Activated CD4-positive, alpha-beta T cell treated with anti-CD3 and anti-CD28 coated beads, Interleukin-2, amount 50 U/mL, for 1 hour (primary cell): ENCODE data around the gene RHBDD3.

Experiments used
- DNase-seq: peaks from one replicate; pipeline ENCODE4 v3.0.0-alpha.2; 2020

RHBDD3 gene

DNA sequence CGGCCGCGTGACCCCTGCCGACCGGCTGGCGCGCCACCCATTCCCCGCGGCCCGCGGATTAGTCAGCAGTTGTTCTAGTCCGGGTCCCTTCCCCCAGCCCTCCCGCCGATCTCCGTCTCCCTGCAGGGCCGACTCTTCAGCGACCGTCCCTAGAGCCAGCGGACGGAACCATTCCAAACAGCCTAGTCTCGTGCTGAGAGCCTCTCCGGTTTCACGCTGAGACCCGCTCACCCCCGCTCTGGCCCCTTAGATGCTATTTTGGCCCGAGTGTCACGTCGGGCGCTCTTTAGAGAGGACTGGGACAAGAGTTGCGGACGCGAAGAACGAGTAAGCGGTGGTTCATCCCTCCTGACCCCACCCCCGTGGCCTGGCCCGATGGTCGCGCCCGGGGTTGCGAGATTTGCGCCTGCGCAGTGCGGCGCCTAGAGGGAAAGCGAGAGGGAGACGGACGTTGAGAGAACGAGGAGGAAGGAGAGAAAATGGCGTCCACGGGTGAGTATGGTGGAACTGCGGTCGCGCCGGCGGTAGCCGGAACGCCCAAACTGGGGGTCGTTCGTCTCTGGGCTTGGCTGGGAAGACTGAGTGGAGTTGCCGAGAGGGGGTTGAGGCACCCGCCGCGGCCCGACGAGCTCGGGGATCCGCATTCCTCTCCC is at the start of gene RHBDD3, which contains the start of gene EWSR1:
RHBDD3 (minus strand) TSS at position 124 of the 653 bp plus-strand sequence. CDS start 2,355 bp downstream, outside the sequence.
EWSR1 (plus strand) TSS at position 411 of the 653 bp plus-strand sequence; CDS start at position 480, 69 bp downstream.
- peak; percentile 95 for DNase-seq

DNA sequence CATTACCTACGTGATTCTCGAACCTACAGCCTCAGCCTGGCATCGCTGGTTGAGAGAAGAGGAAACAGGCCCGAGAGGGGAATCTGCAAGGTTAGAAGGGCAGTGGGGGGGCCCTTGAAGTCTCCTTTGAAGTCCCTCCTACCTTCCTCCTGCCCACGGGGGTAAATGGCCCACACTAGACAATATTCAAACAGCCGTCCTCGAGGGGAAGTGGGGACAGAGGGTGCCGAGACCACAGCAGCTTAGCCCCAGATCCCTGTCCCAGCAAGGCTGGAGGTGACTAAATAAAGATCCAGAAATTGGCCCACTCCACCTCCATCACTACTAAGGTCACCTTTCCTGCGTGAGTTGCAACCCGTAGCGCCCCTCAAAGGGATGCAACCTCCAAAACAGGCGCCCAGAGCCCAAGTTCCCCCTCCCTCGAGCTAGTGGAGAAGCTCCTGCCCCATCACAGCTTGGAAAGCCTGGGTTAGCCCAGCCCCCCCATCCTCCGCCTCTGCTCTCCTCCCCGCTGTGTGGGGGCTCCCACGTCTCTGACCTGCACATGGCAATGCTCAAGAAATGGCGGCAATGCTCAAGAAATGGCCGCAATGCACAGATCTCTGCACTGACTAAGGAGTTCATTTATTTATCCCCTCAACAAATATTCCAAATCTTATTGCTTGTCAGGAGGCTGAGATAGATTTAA is 48.5 kb upstream of the RHBDD3 start:
- no peak for DNase-seq

DNA sequence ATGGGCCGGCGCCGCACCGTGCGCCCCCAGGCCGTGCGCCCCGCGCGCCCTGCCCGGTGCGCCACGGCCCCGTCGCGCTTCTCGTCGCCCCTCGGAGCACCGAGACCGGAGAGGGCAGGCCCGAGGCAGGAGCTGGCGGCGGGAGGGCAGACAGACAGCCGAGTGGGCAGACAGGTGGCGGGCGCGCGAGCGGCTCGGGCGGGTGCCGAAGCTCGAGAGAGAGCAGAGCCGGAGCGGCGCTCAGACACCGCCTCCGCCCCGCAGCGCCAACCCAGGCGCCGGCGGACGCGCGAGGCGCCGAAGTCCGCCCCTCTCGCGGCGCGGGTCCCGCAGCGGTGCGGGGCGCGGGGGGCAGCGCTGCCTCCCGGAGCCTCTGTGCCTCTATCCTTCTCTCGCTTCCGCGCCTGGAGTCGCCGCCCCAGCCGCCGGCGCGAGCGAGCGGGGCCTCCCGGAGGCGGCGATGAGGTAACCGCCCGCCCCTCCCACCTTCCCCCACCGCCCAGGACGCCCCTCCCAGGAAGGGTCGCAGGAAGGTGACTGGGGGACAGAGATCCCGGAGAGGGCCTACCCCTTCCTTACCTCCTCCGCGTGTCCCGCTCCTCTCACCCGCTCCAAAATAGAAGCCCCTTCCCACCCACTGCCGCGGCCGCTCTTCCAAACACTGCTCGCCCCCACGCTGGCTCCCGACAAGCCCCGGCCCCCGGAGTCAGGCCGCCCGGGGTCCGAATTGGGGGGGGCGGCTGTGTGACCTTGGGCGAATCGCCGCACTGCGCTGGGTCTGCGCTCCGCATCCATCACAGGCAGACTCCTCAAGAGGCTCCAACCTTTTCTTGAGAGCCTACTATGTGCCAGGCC is 47.7 kb upstream of the RHBDD3 start, which contains the start of gene RASL10A:
RASL10A (minus strand) TSS at position 412 of the 855 bp plus-strand sequence. CDS start 451 bp downstream, outside the sequence.
- DNase-seq = no peak

DNA sequence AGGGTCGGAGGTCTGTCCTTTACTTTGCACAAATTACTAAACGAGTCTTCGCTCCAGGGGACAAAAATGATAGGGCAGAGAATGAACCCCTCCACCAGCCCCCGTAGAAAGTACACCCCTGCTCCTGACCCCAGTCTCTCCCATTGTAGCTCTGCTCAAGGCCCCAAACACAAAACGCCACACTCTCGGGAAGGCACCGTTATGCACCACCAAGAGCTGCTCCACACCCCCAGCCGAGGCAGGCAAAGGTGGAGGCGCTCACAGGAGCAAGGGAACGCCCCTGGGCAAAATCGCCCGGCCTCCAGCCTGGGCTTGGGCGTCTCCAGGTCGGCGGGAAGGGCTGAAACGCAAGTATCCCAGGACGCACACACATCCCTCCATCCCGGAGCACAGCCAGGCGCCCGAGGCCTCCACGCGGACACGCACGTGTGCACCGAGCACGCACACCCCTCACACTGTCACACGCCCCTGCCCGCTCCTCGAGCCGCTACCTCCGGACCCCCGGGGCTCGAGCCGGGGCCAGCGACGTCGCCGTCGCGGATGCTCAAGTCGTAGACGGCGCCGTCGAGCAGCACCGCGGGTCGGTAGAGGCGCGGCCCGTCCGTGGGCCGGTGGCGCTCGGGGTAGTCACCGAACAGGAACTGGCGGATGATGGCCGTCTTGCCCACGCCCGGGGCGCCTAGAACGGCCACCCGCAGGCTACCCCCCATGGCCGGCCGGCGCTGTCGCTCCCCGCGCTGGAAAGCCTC is 46.9 kb upstream of the RHBDD3 start:
- no peak for DNase-seq

DNA sequence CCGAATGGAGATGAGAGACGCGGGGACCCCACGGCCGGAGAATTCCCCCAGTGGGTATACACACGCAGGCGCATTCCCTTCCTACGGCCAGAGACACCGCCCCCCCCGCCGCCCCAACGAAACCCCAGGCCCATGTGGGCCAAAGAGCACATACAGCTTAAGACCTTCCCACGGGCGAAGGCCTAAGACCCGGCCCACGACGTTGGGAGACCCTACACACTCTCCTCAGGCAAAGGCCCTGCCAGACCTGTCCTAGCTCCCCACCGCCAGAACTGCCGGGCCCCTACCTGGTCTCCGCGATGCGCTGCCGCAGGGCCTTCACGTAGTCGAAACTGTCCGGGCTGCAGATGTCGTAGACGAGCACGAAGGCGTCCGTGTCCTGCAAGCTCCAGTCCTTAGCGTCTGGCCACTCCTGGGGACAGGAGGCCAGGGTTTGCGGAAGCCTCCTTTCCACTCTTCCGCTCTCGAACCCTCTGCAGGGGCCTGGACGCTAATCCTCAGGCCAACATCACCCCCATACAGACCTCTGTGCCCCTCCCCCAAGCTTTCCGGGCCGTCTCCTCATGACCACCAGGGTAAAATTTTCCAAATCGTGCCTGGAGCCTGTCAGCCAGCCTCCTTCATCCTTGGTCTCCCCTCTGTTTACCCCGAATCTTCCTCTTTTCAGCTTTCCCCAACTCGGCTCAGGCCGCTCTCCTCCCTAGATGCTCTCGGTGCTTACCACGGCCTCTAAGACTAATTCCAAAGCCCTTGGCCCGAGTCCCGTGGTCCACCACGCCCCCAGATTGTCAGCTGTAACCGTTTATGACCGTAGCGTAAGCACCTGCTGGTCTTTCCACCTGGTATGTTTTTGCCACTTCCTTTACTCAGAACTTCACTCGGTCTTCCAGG is 46.0 kb upstream of the RHBDD3 start:
- no peak for DNase-seq

DNA sequence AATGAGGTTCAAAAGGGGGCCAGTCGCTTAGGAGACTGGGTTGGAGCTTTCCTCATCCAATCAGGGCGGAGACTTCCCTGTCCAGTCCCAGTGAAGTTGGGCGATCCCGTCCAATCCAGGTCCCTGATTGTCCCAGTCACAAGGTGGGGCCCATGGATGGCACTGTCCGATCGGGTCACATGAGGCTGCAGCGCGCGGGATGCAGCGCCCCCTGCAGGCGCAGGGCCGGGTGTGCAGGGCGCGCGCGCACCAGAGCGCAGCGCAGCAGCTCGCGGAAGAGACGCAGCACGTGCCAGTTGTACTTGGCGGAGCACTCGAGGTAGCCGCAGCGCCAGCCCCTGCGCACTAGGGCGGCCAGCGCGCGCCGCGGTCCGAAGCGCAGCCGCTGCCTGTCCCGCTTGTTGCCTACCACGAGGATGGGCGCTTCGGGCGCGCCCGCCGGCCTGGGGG is 45.4 kb upstream of the RHBDD3 start:
- no peak for DNase-seq

DNA sequence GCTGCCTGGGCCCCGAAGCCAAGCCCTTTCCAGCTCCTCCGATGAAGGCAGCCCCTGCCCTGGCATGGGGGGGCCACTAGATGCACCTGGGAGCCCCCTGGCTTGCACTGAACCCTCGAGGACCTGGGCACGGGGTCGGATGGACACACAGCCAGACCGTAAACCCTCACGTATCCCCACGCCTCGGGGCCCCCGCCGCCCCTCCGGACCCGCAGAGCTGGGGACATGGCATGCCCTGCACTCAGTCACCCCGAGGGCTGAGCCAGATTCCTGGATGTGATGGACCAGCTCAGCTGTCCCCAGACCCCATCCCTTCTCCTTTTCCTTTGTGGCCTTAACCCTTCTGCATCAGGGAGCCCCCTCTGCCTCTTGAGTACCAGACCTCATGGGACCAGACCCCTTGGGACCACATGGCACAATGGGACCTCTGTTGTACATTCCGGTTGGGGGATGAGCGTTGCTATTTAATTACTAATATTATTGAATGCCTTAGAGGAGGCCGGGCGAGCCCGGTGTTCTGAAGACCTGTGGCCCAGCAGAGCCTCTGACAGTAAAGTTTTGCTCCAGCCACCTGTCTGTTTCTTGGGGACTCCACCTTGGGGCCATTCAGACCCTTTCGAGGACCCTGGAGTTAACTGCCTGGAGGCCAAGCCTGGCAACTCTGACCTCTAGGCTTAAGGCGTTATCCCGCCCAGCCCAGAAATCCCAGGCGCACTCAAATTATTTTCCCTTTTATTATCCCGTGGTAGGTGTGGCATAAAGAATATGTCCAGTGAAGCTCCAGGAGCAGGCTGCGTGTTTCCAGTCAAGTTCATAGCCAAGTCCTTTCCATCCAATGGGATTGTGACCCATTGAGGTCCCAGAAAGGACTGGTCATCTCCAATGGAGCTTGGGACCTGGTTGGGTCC is 44.7 kb upstream of the RHBDD3 start:
- DNase-seq = no peak

DNA sequence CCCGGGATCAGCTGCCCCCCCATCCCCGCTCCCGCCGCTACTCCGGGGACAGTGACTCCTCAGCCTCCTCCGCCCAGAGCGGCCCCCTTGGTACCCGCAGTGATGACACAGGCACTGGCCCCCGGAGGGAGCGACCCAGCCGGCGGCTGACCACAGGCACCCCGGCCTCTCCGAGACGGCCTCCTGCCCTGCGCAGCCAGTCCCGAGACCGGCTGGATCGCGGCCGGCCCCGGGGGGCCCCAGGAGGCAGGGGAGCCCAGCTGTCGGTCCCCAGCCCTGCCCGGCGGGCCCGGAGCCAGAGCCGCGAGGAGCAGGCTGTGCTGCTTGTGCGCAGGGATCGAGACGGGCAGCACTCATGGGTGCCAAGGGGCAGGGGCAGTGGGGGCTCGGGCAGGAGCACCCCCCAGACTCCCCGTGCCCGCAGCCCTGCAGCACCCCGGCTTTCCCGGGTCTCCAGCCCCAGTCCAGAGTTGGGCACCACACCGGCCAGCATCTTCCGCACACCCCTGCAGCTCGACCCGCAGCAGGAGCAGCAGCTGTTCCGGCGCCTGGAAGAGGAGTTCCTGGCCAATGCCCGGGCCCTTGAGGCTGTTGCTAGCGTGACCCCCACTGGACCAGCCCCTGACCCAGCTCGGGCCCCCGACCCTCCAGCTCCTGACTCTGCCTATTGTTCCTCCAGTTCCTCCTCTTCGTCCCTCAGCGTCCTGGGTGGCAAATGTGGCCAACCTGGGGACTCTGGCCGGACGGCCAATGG is 43.9 kb upstream of the RHBDD3 start:
- DNase-seq = no peak

DNA sequence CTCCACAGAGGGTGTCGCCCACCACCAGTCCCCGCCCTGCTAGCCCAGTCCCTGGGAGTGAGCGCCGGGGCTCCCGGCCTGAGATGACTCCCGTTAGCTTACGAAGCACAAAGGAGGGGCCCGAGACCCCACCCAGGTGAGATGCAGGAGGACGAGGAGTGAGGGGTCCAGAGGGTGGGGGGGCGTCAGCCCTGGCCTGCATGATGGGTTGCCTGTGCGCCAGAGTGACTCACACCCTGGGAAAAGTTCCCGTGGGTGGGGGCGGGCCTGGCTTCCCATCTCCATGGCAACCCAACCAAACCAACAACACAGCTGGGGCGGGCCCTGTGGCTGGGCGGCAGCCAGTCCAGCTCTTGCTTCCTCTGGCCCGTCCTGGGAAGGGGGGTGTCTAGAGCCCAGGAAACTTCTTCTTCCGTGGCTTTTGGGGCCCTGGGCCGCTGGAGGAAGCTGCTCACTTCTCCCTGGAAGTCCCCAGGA is 43.1 kb upstream of the RHBDD3 start:
- peak; percentile 41 for DNase-seq

DNA sequence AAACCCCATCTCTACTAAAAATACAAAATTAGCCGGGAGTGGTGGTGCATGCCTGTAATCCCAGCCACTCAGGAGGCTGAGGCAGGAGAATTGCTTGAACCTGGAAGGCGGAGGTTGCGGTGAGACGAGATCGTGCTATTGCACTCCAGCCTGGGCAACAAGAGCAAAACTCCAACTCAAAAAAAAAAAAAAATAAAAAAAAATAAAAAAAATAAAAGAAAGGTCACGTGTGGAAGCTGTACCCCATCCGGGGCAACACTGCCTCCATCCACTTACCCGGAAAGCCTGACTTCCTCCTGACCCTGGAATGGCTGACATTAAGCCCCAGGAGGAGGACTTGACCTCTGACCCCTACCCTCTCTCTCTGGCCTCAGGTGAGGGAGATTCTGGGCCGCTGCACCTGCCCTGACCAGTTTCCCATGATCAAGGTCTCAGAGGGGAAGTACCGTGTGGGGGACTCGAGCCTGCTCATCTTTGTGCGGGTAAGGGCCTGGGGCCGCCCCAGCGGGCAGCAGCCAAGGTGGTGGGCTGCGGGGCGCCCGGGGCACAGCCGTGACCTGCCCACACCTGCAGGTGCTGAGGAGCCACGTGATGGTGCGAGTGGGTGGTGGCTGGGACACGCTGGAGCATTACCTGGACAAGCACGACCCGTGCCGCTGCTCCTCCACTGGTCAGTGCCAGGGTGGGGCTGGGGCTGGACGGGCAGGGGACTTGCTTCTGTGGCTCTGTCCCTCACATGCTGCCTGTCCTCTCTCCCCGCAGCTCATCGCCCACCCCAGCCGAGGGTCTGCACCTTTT is 42.5 kb upstream of the RHBDD3 start:
- no peak for DNase-seq

DNA sequence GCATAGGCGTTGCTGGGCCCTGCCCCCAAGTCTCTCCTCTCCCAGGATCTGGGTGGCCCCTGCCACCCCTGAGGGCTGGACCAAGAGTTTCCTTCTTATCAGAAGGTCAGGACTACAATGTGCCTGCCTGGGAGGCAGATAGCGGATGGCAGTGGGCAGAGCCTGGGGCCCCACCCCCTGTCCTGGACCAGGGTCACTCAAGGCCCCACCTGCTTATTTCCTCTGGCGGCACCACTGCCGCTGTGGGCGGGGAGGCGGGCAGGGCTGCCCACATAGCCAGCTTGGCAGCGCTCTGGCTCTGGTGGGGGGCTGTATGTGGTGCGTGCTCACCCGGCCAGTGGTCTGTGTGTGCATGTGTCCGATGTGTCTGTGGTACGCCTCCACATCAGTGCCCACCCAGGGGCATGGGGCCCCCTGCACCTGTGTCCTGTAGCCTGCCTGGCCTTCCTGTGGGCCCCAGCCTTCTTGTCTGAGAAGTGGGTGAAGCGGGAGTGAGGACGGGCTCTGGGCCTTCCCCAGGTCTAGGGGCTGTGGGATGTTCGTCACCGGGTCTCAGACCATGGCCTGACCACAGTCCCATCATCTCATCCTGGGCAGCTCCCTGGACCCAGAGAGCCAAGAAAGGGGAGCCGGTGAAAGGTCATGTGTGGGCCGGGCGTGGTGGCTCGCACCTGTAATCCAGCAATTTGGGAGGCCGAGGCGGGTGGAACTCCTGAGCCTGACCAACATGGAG is 41.7 kb upstream of the RHBDD3 start:
- no peak for DNase-seq

DNA sequence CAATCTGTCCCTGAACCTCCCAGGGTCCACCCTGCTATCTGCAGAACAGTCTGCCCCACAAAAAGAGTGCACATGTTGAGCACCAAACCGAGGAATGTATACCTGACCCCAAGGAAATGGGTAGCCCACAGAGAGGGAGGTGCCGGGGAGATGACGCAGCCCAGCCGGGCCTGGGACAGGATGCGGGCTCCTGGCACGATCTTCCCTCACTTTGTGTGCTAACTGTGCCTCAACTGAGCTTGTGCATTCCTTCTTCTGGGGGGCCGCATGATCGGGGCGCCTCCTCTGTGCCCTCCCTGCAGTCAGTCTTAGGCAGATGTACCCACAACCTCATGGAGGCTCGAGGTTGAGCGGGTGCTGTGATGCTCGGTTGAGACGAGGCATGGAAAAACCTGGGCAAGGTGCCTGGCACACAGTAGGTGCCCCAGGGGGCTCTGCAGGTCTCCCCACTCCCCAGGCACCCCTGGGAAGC is 41.0 kb upstream of the RHBDD3 start:
- no peak for DNase-seq

DNA sequence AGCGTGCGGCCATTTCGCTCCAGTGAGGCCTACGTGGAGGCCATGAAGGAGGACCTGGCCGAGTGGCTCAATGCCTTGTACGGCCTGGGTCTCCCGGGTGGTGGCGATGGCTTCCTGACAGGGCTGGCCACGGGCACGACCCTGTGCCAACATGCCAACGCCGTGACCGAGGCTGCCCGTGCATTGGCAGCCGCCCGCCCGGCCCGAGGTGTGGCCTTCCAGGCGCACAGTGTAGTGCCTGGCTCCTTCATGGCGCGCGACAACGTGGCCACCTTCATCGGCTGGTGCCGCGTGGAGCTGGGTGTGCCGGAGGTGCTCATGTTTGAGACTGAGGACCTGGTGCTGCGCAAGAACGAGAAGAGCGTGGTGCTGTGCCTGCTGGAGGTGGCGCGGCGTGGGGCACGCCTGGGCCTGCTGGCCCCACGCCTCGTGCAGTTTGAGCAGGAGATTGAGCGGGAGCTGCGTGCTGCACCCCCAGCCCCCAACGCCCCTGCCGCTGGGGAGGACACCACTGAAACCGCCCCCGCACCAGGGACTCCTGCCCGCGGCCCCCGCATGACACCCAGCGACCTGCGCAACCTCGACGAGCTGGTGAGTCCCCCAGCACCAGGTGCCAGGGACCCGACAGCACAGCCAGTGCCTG is 40.5 kb upstream of the RHBDD3 start:
- DNase-seq = no peak

DNA sequence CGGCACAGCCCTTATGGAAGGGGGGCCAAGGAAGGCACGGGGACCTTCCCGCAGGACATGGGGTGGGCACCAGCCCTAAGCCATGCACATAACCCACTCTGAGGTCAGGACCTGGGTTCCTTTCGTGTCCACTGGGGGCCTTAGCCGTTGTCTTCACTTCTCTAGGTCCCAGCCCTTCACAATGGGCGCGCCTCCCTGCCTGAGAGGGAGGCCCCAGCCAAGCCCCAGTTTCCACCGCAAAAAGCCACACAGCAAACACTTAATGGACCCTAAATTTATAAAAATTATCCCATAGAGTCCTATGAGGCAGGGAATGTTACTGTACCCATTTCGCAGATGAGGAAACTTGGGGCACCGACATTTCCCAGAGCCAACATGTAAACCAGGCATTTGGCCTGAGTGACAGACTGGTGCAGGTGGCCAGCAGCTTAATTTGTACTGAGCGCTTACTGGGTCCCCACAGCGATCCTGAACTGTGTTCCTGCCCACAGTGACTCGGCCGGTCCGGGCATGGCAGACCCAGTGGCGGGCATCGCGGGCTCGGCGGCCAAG is 39.9 kb upstream of the RHBDD3 start:
- no peak for DNase-seq

DNA sequence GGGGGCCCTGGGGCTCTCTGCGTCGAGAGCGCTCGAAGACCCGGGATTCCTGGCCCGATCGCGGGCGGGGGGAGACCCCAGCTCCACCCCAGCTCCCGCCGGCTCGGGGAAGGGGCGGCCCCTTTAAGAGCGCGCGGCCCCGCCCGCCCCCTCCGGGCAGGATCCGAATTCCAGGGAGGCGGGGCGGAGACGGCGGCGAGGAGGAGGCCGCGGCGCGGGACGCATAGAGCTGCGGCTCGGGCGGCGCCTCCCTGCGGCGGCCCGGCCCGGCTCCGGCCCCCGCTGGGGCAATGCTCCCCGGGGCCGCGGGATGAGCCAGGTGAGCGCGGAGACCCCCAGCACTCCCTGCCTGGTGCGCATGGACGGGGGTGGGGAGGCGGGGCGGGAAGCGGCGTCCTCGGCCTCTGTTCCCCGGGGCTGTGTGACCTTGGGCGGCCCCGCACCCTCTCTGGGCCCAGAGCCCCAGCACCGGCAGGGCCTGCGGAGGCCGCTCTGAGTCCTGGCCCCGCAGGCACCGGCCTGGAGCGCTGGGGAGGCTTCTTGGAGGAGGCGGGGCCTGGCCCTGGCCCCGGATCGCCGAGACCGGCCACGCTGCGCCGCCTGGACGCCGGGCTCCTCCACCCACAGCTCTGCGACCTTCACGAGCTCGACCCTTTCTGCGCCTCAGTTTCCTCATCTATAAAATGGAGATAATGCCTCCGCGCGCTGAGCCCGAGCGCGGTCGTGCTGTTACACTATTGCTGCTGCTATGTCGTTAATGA is 39.2 kb upstream of the RHBDD3 start:
- DNase-seq = no peak
